Measurements from ENCODE around the gene ATG4A. TPM values are rescaled to one million over a fixed set of nuclear protein-coding genes. Genes with fewer than 3 reads are reported as not detected.

Gene ATG4A
- total RNA-seq, 2 donors from 2014 or later: 4.3 to 4.4 TPM

- no peak overlapping the region for H3K27ac Mint-ChIP-seq
- H3K36me3 Mint-ChIP-seq (ENCODE audit: low read depth): peaks cover 55% of the 10 kb centered on the region
- no peak overlapping the region for H3K4me3 ChIP-seq (ENCODE audit: low read length)
- DNase-seq: no peak
- WGBS, 2 experiments (ENCODE audit: insufficient coverage in 1 of 2, insufficient read length in 1 of 2): 100% methylated on average over 1 of the region's 4 CpGs
- H3K27me3 Mint-ChIP-seq (ENCODE audit: insufficient read depth): no peaks in the 10 kb centered on the region
- no peaks in the 10 kb centered on the region for H3K9me3 ChIP-seq (ENCODE audit: control insufficient read depth, low read length)
- H3K4me3 Mint-ChIP-seq: no peak overlapping the region
- H3K36me3 ChIP-seq (ENCODE audit: control insufficient read depth, insufficient read depth, low read length): peaks cover 4% of the 10 kb centered on the region
- H3K4me1 ChIP-seq (ENCODE audit: control insufficient read depth, insufficient read depth, low read length): no peaks in the 10 kb centered on the region
- no peaks in the 10 kb centered on the region for H3K9me3 Mint-ChIP-seq
- no peak overlapping the region for H3K27ac ChIP-seq (ENCODE audit: low read depth, low read length)
- TF ChIP-seq CTCF (conservative IDR thresholded peaks at IDR 0.05): no peak
- H3K9ac ChIP-seq (ENCODE audit: extremely low read depth, low read length, poor library complexity, severe bottlenecking): no peak overlapping the region
- no peaks in the 10 kb centered on the region for H3K27me3 ChIP-seq (ENCODE audit: control insufficient read depth, insufficient read depth, low read length, poor library complexity, severe bottlenecking)
- H3K4me1 Mint-ChIP-seq: no peaks in the 10 kb centered on the region
Measured at GRCh38 chrX:108162265-108162664, 70.7 kb downstream of the ATG4A start.

GRCh38 chrX:108163333-108164082, 71.9 kb downstream of the ATG4A start:
- WGBS, 2 experiments (ENCODE audit: insufficient coverage in 1 of 2, insufficient read length in 1 of 2): 81% methylated on average over 7 of the region's 7 CpGs; no CpG with 5 or more reads in 1 of the 2 experiments
- peaks cover 63% of the 10 kb centered on the region for H3K36me3 Mint-ChIP-seq (ENCODE audit: low read depth)
- Histone ChIP-seq H3K27ac (ENCODE audit: low read depth, low read length) (no peak overlapping the region), H3K27me3 (ENCODE audit: control insufficient read depth, insufficient read depth, low read length, poor library complexity, severe bottlenecking) (no peaks in the 10 kb centered on the region), H3K4me1 (ENCODE audit: control insufficient read depth, insufficient read depth, low read length) (no peaks in the 10 kb centered on the region), H3K9me3 (ENCODE audit: control insufficient read depth, low read length) (no peaks in the 10 kb centered on the region), H3K4me3 (ENCODE audit: low read length) (no peak overlapping the region), H3K9ac (ENCODE audit: extremely low read depth, low read length, poor library complexity, severe bottlenecking) (no peak overlapping the region), H3K36me3 (ENCODE audit: control insufficient read depth, insufficient read depth, low read length) (peaks cover 8% of the 10 kb centered on the region)
- H3K4me3 Mint-ChIP-seq: no peak overlapping the region
- no peak for TF ChIP-seq CTCF (conservative IDR thresholded peaks at IDR 0.05)
- no peaks in the 10 kb centered on the region for H3K27me3 Mint-ChIP-seq (ENCODE audit: insufficient read depth)
- H3K27ac Mint-ChIP-seq: no peak overlapping the region
- no peaks in the 10 kb centered on the region for H3K9me3 Mint-ChIP-seq
- no peaks in the 10 kb centered on the region for H3K4me1 Mint-ChIP-seq
- no peak for DNase-seq

GRCh38 chrX:108165383-108166111, 74.0 kb downstream of the ATG4A start:
- Mint-ChIP-seq H3K36me3 (ENCODE audit: low read depth) (peaks cover 68% of the 10 kb centered on the region), H3K27me3 (ENCODE audit: insufficient read depth) (no peaks in the 10 kb centered on the region), H3K4me1 (no peaks in the 10 kb centered on the region), H3K27ac (peak overlapping the region; percentile 48), H3K9me3 (no peaks in the 10 kb centered on the region), H3K4me3 (no peak overlapping the region)
- peaks cover 10% of the 10 kb centered on the region for H3K36me3 ChIP-seq (ENCODE audit: control insufficient read depth, insufficient read depth, low read length)
- DNase-seq: peak; percentile 80
- peak; percentile 79 for TF ChIP-seq CTCF (conservative IDR thresholded peaks at IDR 0.05)
- WGBS, 2 experiments (ENCODE audit: insufficient coverage in 1 of 2, insufficient read length in 1 of 2): 74 to 100% methylated on average over 1 to 7 of the region's 7 CpGs
- H3K4me1 ChIP-seq (ENCODE audit: control insufficient read depth, insufficient read depth, low read length): no peaks in the 10 kb centered on the region
- H3K27me3 ChIP-seq (ENCODE audit: control insufficient read depth, insufficient read depth, low read length, poor library complexity, severe bottlenecking): no peaks in the 10 kb centered on the region
- H3K9me3 ChIP-seq (ENCODE audit: control insufficient read depth, low read length): no peaks in the 10 kb centered on the region
- H3K9ac ChIP-seq (ENCODE audit: extremely low read depth, low read length, poor library complexity, severe bottlenecking): no peak overlapping the region
- no peak overlapping the region for H3K4me3 ChIP-seq (ENCODE audit: low read length)
- H3K27ac ChIP-seq (ENCODE audit: low read depth, low read length): no peak overlapping the region

All from endodermal cell (in vitro differentiated cells).